ENCODE data around the gene TSPAN5.
"Not testable (repeated sequence)": the region's sequence is repeated elsewhere in the genome, so short reads cannot be mapped to it uniquely, and the experiment has no call there.

TSPAN5 gene

DNA sequence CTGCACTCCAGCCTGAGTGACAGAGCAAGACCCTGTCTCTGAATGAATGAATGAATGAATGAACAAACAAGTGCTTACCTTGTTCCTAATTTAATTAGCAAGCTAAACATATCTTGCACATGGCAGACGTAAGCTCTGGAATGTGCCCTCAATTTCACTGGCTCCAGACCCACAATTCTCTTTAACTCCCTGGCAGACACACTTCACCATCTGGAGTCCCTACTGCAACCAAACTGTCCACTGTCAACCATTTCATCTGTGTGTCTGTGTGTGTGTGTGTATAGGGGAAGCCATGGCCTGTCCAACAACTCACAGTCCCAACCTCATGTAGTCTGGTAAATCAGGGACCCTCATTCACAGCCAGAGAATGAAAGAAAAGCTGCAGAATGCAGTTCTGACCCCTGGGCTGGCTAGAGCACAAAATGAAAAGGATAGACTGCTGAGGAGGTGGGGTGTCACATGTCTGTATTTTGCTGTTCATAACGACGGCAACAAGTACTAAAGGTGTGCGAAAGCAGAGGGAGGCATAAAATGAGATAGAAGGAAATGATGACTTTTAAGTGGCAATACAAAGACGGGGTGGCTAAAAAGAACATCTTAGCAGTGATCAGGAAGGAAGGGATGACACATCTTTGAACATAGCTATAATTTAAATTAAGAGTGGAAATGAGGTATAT lies 114.1 kb downstream of the TSPAN5 start:
- DNase-seq, result no peak

DNA sequence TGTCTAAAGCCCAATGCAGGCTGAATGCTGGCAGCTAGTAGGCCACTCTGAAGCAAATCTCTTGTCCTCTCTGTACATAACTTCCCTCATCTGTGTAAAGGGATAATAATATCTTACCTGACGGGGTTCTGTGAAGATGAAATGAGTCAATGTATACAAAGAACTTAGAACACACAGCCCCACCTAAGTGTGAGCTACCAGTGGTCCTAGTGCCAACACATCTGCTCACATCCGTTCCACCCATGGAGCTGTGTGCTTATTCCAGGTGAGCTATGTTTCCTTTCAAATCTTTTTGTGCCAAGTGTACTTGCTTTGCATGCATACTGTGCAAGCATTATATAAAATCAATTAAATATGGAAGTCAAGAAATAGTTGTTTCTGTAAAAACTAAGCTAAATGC lies 116.4 kb downstream of the TSPAN5 start:
- no peak for DNase-seq

DNA sequence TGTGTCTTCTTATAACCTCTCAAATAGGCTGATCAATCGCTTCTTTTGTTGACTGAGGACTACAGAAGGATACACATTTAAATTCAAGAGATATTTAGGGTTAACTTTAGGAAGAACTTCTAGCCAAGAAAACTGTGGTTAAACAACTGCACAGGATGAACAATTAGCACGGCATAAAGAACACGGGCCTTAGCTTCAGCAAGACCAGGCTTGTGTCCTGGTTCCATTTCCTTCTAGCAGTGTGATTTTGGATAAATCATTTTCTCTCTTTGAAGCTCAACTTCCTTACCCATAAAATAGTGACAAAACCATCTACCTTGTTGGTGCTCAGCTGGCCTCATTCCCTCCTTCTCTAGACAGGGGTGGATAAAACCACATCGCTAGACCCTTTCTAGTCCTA lies 117.6 kb downstream of the TSPAN5 start:
- DNase-seq, result no peak

DNA sequence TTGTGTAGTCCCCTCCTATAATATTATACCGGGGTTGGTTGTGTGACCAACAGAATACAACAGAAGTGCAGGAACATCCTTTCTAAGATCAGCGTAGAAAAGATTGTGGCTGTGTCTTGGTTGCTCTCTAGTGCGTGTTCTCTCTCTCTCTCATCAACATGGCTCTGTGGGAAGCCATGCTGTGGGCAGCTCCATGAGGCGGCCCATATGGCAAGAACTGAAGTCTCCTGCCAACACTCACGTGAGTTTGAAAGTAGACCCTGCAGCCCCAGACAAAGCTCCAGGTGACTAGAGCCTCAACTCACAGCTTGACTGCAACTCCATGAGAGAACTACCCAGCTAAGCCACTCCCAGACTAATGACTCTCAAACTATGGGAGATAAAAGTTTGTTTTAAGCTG lies 118.7 kb downstream of the TSPAN5 start:
- DNase-seq, result no peak

DNA sequence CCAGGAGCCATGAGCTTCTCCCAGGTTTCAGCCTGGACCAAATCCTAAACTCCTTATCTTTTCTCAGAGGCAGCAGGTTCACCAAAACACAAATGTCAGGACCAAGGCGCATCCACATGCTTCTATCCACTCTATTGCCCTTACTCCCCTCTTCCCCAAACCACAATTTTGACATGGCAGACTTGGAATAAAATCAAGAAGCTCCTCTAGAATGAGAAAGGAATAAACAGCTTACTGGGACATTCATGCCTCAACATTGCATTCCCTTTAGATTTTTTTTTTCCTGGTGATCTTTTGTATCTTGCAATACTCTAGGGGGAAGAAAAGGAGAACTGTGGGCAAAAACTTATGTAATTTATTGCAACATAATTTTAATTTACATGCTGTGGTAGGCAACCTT lies 119.1 kb downstream of the TSPAN5 start:
- DNase-seq, result peak in 1 of 2 donors; percentile 37

DNA sequence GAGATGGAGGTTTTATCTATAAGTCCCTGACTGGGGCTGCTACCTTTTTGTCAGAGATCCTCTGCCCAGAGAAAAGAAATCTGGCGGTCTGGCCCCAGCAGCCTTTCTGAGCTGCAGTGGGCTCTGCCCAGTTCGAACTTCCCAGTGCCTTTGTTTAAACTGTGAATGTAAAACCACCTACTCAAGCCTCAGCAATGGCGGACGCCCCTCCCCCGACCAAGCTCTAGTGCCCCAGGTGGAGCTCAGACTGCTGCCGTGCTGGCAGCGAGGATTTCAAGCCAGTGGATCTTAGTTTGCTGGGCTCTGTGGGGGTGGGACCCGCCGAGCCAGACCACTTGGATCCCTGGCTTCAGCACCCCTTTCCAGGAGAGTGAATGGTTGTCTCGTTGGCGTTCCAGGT lies 121.8 kb downstream of the TSPAN5 start:
- DNase-seq, result no peak

DNA sequence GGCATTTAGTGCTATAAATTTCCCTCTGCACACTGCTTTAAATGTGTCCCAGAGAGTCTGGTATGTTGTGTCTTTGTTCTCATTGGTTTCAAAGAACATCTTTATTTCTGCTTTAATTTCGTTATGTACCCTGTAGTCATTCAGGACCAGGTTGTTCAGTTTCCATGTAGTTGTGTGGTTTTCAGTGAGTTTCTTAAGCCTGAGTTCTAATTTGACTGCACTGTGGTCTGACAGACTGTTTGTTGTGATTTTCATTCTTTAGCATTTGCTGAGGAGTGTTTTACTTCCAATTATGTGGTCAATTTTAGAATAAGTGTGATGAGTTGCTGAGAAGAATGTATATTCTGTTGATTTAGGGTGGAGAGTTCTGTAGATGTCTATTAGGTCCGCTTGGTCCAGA lies 124.3 kb downstream of the TSPAN5 start:
- not testable (repeated sequence) for DNase-seq

DNA sequence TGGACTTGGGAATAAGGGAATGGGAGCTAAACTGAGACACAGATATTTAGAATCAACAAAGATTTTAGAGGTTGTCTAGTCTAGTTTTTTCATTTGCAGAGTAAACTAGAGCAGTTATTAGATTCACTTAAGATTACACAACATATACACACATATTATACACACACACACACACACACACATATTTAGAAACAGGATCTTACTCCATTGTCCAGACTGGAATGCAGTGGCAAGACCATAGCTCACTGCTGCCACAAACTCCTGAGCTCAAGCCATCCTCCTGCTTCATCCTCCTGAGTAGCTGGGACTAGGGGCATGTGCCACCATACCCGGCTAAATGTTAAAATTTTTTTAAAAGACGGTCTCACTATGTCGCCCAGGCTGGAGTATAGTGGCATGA lies 127.8 kb downstream of the TSPAN5 start:
- DNase-seq, result no peak

DNA sequence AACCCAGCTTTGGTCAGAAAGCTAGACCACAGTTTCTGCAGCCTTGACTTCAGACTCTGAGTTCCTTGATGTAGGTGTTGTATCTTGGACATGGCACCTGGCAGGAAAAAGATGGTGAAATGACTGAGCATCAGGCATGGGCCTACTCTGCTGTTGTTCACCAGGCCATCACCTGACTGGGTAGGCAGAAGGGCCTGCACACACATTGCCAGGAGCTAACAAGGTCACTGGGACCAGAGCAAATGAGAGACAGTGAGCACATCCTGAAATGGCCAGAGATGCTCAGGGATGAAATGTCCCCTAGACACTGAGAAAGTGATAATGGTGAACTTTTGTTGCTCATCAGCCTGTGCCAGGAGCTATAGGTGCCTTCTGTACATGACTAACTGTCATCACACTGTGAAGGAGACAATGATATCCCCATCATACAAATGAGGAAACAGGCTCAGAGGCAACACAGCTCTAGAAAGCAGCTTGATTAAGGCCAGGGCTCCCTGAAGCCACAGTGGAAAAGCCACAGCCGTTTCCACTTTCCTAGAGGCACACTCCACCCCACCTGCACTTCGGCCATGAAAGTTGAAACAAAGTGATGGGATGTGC lies 128.3 kb downstream of the TSPAN5 start:
- no peak for DNase-seq

DNA sequence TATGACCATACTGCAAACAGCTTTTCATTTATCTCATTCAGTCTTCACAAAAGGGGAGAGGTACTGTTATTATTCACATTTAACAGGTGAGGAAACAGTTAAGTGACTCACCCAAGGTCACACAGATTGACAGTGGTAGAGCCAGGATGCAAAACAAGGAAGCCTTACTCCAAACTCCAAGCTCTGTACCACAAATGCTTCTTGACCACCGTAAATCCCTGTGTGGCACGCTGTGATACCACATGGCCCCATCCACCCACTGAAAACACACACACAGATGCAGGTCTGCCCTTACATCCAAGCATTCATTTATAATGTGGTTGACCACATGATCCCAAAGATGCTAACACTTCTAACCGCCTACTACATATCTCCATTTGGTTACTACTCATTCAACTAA lies 129.5 kb downstream of the TSPAN5 start:
- DNase-seq, result no peak

DNA sequence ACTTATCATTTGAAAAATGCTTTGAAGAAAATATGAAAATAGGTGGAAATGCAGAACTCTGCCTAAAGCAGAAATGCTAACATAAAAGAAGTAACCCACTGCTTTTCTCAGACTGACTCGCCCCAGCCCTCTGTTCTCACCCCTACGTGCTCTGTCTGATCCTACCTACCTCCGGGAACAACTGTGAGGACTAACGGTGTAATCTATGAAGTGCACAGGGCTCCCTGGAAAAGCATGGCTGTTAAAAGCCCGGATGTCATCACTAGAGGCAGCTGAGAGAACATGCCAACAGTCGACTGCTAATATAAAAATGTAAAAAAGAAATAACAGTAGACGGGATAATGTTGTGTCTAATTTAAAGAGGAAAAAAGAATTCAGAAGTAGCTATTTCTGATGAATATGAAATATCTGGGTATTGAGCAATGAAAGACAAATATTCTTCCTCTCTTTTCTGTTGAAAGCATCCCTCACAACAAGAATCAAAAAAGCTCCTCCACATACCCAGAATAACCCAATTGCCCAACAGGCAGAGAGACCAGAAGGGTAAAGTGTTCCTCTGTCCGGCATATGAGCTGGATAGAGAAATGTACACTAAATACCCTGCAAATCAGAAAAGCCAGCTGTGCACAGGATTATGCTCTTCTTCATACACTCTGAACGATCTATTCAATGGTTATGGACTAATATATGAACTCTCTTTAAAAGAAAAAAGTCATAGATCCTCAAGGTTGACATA lies 130.7 kb downstream of the TSPAN5 start:
- DNase-seq, result no peak

DNA sequence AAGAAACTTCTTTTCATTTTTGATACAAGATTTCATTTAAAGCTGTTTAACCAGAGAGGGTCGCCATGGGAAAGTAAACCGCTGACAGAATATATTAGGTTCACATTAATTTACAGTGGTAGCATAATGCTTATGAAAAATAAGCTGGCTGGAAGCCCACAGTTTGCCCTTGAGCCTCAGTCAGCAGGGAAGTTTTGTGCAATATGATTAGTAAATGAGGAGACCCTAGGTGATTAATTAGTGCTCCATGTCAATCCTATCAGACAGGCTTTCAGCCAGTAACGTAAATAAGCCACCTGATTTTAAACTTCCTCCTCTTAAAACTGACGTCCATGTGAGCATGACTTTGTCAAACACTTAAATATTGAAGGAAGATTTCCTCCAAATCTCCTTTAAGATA lies 134.2 kb downstream of the TSPAN5 start:
- DNase-seq, result no peak

DNA sequence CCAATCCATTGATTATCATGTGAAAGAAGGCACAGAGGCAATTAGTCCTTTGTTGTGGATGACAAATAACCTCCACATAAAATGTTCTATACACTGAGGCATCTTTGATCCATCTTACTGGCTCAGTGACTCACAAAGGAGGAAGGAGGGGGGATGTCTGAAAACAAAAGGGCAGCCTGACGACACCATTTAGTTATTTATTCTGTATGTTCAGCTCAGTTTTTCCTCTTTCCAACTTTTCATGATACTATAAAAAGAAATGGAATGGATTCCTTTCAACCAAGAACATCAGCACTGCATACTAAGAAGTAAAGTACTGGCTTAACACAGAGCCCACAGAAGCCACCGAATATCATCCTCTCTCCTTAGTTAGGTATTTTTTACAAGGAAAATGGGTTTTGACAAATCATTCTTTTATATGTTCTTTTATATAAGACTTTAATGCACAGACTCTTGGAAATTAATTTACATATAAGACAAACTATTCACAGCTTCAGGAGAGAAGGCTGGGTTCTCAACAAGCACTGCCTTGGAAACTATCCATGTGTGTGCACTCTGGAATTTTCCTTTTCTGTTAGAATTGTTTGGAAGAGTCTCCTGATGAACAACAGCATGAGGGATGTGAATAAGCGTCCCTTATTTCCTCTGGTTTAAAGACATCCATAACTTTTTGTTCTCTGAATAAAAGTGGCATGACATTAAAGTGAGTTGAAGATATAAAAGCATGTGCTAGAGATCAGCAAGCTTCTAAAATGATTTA lies 135.6 kb downstream of the TSPAN5 start:
- DNase-seq, result no peak

DNA sequence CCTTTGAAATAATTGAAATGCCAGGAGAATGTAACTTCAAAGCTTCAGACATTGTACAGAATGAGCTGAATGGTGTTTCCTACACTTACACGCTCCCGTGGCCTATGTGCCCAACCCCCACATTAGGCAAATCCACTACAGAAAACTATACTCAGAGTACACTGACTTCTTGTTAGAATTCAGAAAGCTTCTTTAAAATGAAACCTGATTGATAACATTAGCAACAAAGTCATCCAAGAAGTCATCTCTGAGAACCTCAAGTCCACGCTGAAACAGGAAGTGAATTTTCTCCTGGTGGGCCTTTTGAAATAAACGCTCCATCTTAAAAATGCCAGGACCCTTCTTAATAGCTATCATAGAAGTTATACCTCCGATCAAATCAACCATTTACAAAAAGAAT lies 136.3 kb downstream of the TSPAN5 start:
- no peak for DNase-seq

DNA sequence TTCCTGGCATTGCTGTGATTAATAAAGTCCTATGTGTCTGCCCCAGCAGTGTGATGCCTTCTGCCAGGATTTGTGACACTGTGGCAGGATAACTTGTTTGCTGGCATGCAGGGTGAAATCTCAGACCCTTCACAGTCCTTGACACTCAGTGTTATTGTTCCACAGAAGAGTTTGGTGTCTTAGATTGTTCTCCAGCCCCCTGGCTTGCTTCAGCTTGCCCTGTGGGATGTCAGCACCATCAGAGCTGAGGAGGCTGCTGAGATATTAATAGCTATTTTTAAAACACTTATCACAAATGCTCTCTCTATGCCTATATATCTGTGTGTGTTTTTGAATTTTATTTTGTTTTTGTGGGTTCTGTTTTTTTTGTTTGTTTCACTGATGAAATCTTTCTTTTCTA lies 136.9 kb downstream of the TSPAN5 start:
- DNase-seq, result no peak

DNA sequence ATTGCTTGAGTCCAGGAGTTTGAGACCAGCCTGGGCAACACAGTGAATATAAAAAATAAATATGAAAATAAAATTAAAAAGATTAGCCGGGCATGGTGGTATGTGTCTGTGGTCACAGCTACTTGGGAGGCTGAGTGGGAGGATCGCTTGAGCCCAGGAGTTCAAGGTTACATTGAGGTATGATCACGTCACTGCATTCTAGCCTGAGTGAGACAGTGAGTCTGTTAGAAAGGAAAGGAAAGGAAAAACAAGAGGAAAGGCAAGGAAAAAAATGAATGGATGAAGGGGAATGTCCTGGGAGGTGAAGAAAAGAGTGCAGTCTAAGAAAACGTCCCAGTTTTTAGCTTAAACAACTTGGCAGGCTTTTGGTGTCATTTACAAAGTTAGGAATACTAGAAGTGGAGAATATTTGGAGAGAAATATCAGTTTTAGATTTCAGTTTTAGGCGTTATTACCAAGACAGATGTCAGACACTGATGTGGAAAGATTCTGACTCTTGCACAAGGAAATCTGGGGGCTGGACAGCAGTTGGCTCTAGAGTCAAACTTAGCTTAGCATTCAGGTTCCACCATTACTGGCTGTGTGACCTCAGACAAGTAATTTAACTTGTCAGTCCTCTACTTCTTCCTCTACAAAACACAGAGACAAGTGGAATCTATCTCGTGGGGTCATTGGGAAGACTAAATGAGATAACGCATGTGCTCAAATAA lies 139.0 kb downstream of the TSPAN5 start:
- DNase-seq, result peak in 1 of 2 donors; percentile 14

DNA sequence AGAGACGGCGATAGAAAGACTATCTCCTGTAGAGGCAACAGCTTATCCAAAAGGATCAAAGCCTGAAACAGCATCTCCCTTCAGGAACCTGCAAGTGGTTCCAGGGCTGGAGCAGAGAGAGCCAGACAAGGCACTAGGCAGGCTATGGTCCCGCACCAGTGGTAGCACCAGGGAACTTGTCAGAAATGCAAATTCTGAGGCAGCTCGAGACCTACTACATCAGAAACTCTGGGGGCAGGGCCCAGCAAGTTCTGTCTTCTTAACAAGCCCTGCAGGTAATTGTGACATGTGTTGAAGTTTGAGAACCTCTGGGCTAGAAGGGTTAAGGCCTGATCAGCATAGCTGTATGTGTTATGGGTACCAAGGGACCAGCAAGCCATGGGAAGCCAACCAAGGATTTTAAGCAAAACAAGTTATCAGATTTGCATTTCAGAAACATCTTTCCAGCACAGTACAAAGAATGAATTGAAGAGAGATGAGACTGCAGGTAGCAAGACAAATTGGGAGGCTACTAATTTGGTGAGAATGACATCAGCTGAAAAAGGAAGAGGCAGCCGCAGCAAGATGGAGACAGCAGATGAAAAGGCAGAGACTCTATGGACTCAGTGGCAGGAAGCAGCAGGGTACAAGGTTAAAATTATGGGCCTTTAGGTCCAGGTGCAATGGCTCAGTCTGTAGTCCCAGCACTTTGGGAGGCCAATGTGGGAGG lies 139.7 kb downstream of the TSPAN5 start:
- no peak for DNase-seq

DNA sequence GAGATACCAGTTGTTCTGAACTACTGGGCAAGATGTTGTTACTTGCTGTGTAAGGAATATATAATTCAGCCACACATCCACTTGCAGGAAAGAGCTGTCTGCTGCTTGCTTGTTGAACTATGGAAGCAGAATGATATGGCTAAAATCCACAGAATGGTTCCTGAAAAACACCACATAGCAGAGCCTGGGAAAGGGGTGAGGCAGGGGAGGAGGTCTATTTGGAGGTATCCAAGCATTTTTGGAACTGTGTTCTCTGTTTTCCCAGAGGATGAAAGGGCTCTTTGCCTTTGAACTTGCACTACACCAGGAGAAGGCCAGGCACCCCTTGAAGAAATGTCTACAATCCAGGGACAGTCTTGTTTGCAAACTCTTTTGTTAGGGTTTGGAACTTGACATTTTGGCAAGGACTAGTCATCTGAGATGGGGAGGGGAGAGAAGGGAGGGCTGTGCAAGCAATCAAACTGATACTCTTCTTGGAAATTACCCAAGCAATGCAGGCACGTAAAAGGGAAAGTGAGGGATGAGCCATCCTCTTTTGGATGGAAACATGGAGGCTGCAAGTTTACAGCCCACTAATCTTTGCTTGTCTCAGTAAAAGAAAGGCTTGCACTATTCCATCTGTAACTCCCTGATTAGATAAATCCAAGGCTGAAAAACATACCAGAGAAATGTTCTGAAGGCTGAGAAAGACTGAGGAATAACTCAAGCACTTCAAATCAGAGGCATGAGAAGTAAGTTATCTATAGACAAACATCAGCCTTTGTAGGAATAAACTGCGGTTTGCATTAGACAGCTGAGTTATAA lies 141.0 kb downstream of the TSPAN5 start:
- no peak for DNase-seq

DNA sequence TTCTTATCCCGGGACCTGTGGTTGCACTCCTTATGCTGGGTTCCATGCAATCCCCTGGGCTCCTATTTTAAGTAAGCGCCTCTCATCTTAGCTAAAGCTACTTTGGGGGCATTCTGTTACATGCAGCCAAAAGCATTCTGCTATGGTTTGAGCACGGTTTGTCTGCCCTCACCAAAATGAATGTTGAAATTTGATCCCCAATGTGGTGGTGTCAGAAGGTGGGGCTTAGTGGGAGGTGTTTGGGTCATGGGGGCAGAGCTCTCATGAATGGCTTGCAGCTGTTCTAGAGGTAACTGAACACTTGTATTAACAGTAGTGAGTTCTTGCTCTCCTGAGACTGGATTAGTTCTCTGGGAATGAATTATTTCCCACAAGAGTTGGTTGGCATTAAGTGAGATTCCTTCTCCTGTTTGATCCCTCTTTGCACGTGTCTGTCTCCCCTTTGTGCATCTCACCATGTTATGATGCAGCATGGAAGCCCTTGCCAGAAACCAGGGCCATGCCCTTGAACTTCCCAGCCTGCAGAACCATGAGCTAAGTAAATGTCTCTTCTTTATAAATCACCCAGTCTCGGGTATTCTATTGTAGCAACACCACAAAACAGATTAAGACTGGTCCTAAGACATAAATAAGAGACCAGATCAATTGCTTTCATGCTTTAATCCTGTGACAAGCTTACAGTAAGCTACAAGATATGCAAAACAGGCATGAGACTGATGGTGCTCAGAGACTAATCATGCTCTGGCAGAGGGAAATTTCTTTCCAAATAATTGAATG lies 141.8 kb downstream of the TSPAN5 start:
- no peak for DNase-seq

DNA sequence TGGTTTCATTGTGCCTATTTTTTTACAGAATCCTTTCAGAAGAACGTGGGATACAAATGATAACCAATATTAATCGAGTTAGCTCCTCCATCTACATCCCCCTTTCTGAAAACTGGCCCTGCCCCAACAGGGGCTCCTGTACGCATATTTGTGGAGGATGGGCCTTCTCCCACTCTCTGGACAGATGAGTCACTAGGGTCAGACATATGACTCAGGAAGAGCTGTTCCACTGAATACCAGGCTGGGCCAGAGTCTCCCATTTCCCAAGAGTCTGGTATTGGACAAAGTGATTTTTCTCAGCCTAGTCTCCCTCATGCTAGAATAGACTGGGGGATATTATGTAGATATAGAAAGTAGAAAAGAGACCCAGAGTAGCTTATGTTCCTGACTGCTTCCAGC lies 142.4 kb downstream of the TSPAN5 start:
- peak; percentile 29 to 62 for DNase-seq

DNA sequence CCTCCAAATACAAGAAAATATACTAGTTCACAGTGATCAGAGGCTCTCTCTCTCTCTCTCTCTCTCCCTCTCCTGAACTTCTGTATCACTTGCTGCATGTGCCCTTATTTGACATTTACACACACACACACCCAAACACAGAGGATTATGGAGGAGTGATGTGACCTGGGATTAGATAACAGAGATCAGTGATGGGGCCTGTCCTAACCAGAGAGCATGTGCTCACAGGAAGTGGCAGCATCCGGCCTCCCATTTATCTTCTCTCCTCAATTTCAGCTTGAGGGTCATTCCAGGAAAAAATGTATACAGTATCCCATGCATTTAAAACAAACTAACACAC lies 143.0 kb downstream of the TSPAN5 start:
- DNase-seq, result no peak
